Activated CD4-positive, alpha-beta T cell treated with anti-CD3 and anti-CD28 coated beads for 36 hours (primary cell): Measurements from ENCODE around the gene CYBRD1. TPM values are rescaled to one million over a fixed set of nuclear protein-coding genes. Genes with fewer than 3 reads are reported as not detected.
"Not testable (repeated sequence)": the region's sequence is repeated elsewhere in the genome, so short reads cannot be mapped to it uniquely, and the experiment has no call there.

Experiments used
- ATAC-seq: fragments of 200-7000 bp; cut with Tn5 transposase; one replicate; pipeline ENCODE4 v1.10.0; 2021; ENCODE audit warnings: mild to moderate bottlenecking, moderate library complexity
- CTCF ChIA-PET: fragments of 350-600 bp; sonication (Branson Sonifier 250); formaldehyde crosslinking; loops from one replicate; lab custom pipeline; 2021; ENCODE audit warnings: antibody characterized with exemption; lab: Charles Lee
- POLR2A ChIA-PET: fragments of 350-600 bp; sonication (Branson Sonifier 250); formaldehyde crosslinking; loops from one replicate; lab custom pipeline; 2021; ENCODE audit warnings: antibody characterized with exemption, inconsistent platforms; lab: Charles Lee
- DNase-seq: peaks from one replicate; pipeline ENCODE4 v3.0.0-alpha.2; 2020
- H3K27ac Mint-ChIP-seq: one replicate; pipeline ENCODE4 v1.8.0; 2021; ENCODE audit warnings: mixed read lengths
- H3K27me3 Mint-ChIP-seq: one replicate; pipeline ENCODE4 v1.8.0; 2021; ENCODE audit warnings: mixed read lengths
- H3K36me3 Mint-ChIP-seq: one replicate; pipeline ENCODE4 v1.8.0; 2021; ENCODE audit warnings: low read depth, mixed read lengths
- H3K4me1 Mint-ChIP-seq: one replicate; pipeline ENCODE4 v1.8.0; 2021; ENCODE audit warnings: mixed read lengths
- H3K4me3 Mint-ChIP-seq: one replicate; pipeline ENCODE4 v1.8.0; 2021; ENCODE audit warnings: mild to moderate bottlenecking, moderate library complexity, mixed read lengths
- H3K9me3 Mint-ChIP-seq: one replicate; pipeline ENCODE4 v1.8.0; 2021; ENCODE audit warnings: low read depth, mixed read lengths
- intact Hi-C, 2 experiments: fragments of 100-400 bp; cut with DNase I in 1 of 2; cut with micrococcal nuclease in 1 of 2; formaldehyde crosslinking; loops; one replicate each; pipeline versions ENCODE4 v1.14.2 to v1.15.1; 2022 to 2024; cut with DNase I, micrococcal nuclease
- total RNA-seq, 2 experiments: library from RNA; stranded (reverse); gene quantifications; one replicate each; pipeline ENCODE4 v1.2.3, GENCODE V29; 2021

CYBRD1 gene
- total RNA-seq, 2 experiments from 2014 or later, result 0.74 to 1.4 TPM

GRCh38 chr2:171516793-171517192, 5.5 kb upstream of the CYBRD1 start:
- no peak overlapping the region for H3K27ac Mint-ChIP-seq
- ATAC-seq, result no peak
- H3K9me3 Mint-ChIP-seq, result no peaks in the 10 kb centered on the region
- H3K27me3 Mint-ChIP-seq, result peaks cover 15% of the 10 kb centered on the region
- H3K4me1 Mint-ChIP-seq, result peaks cover 2% of the 10 kb centered on the region
- no peak for DNase-seq
- ChIA-PET POLR2A (no interaction called here), CTCF (no interaction called here)
- H3K4me3 Mint-ChIP-seq, result no peak overlapping the region
- intact Hi-C loops, result no loop called here
- no peaks in the 10 kb centered on the region for H3K36me3 Mint-ChIP-seq

- intact Hi-C loops, result loop anchor here in 1 of 2 experiments (5.0 kb wide), 1 partner anchor 548 kb away; no protein-coding TSS in a partner anchor
- peaks cover 16% of the 10 kb centered on the region for H3K4me1 Mint-ChIP-seq
- no peak overlapping the region for H3K4me3 Mint-ChIP-seq
- peaks cover 40% of the 10 kb centered on the region for H3K27me3 Mint-ChIP-seq
- no peak for DNase-seq
- H3K36me3 Mint-ChIP-seq, result no peaks in the 10 kb centered on the region
- ChIA-PET POLR2A (no interaction called here), CTCF (interaction anchor here (0.5 to 2.2 kb wide), 3 partner anchors 10 to 585 kb away, joined by 3 to 10 read pairs (median 3); no protein-coding TSS in a partner anchor)
- no peak for ATAC-seq
- H3K27ac Mint-ChIP-seq, result no peak overlapping the region
- H3K9me3 Mint-ChIP-seq, result no peaks in the 10 kb centered on the region
These were observed 1.8 kb upstream of the CYBRD1 start for GRCh38 chr2:171520471-171520870.

GRCh38 chr2:171521361-171522051, 768 bp upstream of the CYBRD1 start:
- Mint-ChIP-seq H3K27me3 (peaks cover 40% of the 10 kb centered on the region), H3K4me3 (peak overlapping the region; percentile 77), H3K27ac (no peak overlapping the region), H3K9me3 (no peaks in the 10 kb centered on the region), H3K4me1 (peaks cover 16% of the 10 kb centered on the region), H3K36me3 (no peaks in the 10 kb centered on the region)
- intact Hi-C loops, result loop anchor here in 1 of 2 experiments (5.0 kb wide), 1 partner anchor 549 kb away; no protein-coding TSS in a partner anchor
- DNase-seq (no peak), ATAC-seq (no peak)
- ChIA-PET POLR2A (no interaction called here), CTCF (interaction anchor here (1.0 to 2.2 kb wide), 2 partner anchors 9 to 11 kb away, joined by 3 to 10 read pairs; no protein-coding TSS in a partner anchor)

- peak overlapping the region; percentile 77 for H3K4me3 Mint-ChIP-seq
- peak overlapping the region; percentile 73 for H3K27ac Mint-ChIP-seq
- ChIA-PET CTCF (no interaction called here), POLR2A (no interaction called here)
- DNase-seq (peak; percentile 34), ATAC-seq (peak; percentile 59)
- peaks cover 16% of the 10 kb centered on the region for H3K4me1 Mint-ChIP-seq
- H3K27me3 Mint-ChIP-seq, result peaks cover 47% of the 10 kb centered on the region
- intact Hi-C loops, result loop anchor here in 1 of 2 experiments (5.0 kb wide), 1 partner anchor 550 kb away; no protein-coding TSS in a partner anchor
- H3K9me3 Mint-ChIP-seq, result no peaks in the 10 kb centered on the region
- no peaks in the 10 kb centered on the region for H3K36me3 Mint-ChIP-seq
These were observed 464 bp downstream of the CYBRD1 start for GRCh38 chr2:171522788-171523087.

- CTCF ChIA-PET, result interaction anchor here (0.6 kb wide), 2 partner anchors 11 to 40 kb away, joined by 3 read pairs; no protein-coding TSS in a partner anchor
- DNase-seq (peak; percentile 49), ATAC-seq (peak; percentile 43)
- POLR2A ChIA-PET, result no interaction called here
- Mint-ChIP-seq H3K36me3 (no peaks in the 10 kb centered on the region), H3K27ac (no peak overlapping the region), H3K9me3 (no peaks in the 10 kb centered on the region), H3K4me3 (peak overlapping the region; percentile 77), H3K4me1 (peaks cover 16% of the 10 kb centered on the region), H3K27me3 (peaks cover 50% of the 10 kb centered on the region)
- intact Hi-C loops, result loop anchor here in 1 of 2 experiments (5.0 kb wide), 1 partner anchor 551 kb away; no protein-coding TSS in a partner anchor
These were observed 1.1 kb downstream of the CYBRD1 start for GRCh38 chr2:171523088-171524017.

- POLR2A ChIA-PET, result no interaction called here
- no peaks in the 10 kb centered on the region for H3K36me3 Mint-ChIP-seq
- peak overlapping the region; percentile 77 for H3K4me3 Mint-ChIP-seq
- CTCF ChIA-PET, result interaction anchor here (0.6 to 1.0 kb wide), 2 partner anchors 12 to 33 kb away, joined by 3 read pairs; no protein-coding TSS in a partner anchor
- H3K27me3 Mint-ChIP-seq, result peaks cover 51% of the 10 kb centered on the region
- intact Hi-C loops, result loop anchor here in 1 of 2 experiments (5.0 kb wide), 1 partner anchor 552 kb away; no protein-coding TSS in a partner anchor
- peaks cover 16% of the 10 kb centered on the region for H3K4me1 Mint-ChIP-seq
- no peak overlapping the region for H3K27ac Mint-ChIP-seq
- no peak for DNase-seq
- no peaks in the 10 kb centered on the region for H3K9me3 Mint-ChIP-seq
- no peak for ATAC-seq
These were observed 1.7 kb downstream of the CYBRD1 start for GRCh38 chr2:171524018-171524401.

GRCh38 chr2:171529914-171530313, 7.6 kb downstream of the CYBRD1 start:
- ChIA-PET CTCF (interaction anchor here (0.7 to 2.1 kb wide), 8 partner anchors 9 to 290 kb away, joined by 3 to 10 read pairs (median 3); no protein-coding TSS in a partner anchor), POLR2A (no interaction called here)
- peaks cover 25% of the 10 kb centered on the region for H3K27me3 Mint-ChIP-seq
- no peak overlapping the region for H3K27ac Mint-ChIP-seq
- peaks cover 3% of the 10 kb centered on the region for H3K9me3 Mint-ChIP-seq
- DNase-seq, result peak; percentile 42
- no peak for ATAC-seq
- no peaks in the 10 kb centered on the region for H3K4me1 Mint-ChIP-seq
- intact Hi-C loops, result no loop called here
- no peaks in the 10 kb centered on the region for H3K36me3 Mint-ChIP-seq
- no peak overlapping the region for H3K4me3 Mint-ChIP-seq

GRCh38 chr2:171530378-171530777, 8.1 kb downstream of the CYBRD1 start:
- ChIA-PET POLR2A (interaction anchor here (0.6 kb wide), 1 partner anchor 84 kb away, joined by 3 read pairs; no protein-coding TSS in a partner anchor), CTCF (interaction anchor here (0.7 to 2.1 kb wide), 7 partner anchors 9 to 631 kb away, joined by 3 to 10 read pairs (median 3); no protein-coding TSS in a partner anchor)
- intact Hi-C loops, result no loop called here
- Mint-ChIP-seq H3K4me1 (no peaks in the 10 kb centered on the region), H3K4me3 (no peak overlapping the region), H3K36me3 (no peaks in the 10 kb centered on the region), H3K27ac (no peak overlapping the region), H3K9me3 (peaks cover 3% of the 10 kb centered on the region), H3K27me3 (peaks cover 20% of the 10 kb centered on the region)
- DNase-seq (no peak), ATAC-seq (no peak)

- CTCF ChIA-PET, result interaction anchor here (0.6 to 2.1 kb wide), 10 partner anchors 10 to 631 kb away, joined by 3 to 10 read pairs (median 3); partner anchors contain the start of gene GORASP2
- DNase-seq, H3K4me3 Mint-ChIP-seq, H3K36me3 Mint-ChIP-seq, intact Hi-C loops, H3K4me1 Mint-ChIP-seq, H3K27ac Mint-ChIP-seq, H3K9me3 Mint-ChIP-seq, ATAC-seq: not testable (repeated sequence)
- POLR2A ChIA-PET, result interaction anchor here (0.6 kb wide), 1 partner anchor 84 kb away, joined by 3 read pairs; no protein-coding TSS in a partner anchor
- peaks cover 19% of the 10 kb centered on the region for H3K27me3 Mint-ChIP-seq
These were observed 8.6 kb downstream of the CYBRD1 start for GRCh38 chr2:171530859-171531258.

GRCh38 chr2:171531291-171531690, 9.0 kb downstream of the CYBRD1 start:
- POLR2A ChIA-PET, result no interaction called here
- H3K4me1 Mint-ChIP-seq, result no peaks in the 10 kb centered on the region
- CTCF ChIA-PET, result interaction anchor here (0.6 to 1.6 kb wide), 11 partner anchors 11 to 630 kb away, joined by 3 to 10 read pairs (median 3); partner anchors contain the start of gene GORASP2
- H3K36me3 Mint-ChIP-seq, result no peaks in the 10 kb centered on the region
- no peak for DNase-seq
- H3K9me3 Mint-ChIP-seq, result peaks cover 3% of the 10 kb centered on the region
- H3K4me3 Mint-ChIP-seq, result no peak overlapping the region
- no peak overlapping the region for H3K27ac Mint-ChIP-seq
- peaks cover 19% of the 10 kb centered on the region for H3K27me3 Mint-ChIP-seq
- intact Hi-C loops, result no loop called here
- ATAC-seq, result no peak
